HG02884 (cell line): Measurements from ENCODE around the gene UBR4.
"Not testable (repeated sequence)": the region's sequence is repeated elsewhere in the genome, so short reads cannot be mapped to it uniquely, and the experiment has no call there.

Experiments
- ATAC-seq: cut with Tn5 transposase; IDR thresholded peaks from one replicate; pipeline ENCODE4 v1.9.1; 2021; ENCODE audit warnings: mild to moderate bottlenecking, moderate library complexity; ENCODE audit not compliant: unreplicated experiment

The UBR4 gene

DNA sequence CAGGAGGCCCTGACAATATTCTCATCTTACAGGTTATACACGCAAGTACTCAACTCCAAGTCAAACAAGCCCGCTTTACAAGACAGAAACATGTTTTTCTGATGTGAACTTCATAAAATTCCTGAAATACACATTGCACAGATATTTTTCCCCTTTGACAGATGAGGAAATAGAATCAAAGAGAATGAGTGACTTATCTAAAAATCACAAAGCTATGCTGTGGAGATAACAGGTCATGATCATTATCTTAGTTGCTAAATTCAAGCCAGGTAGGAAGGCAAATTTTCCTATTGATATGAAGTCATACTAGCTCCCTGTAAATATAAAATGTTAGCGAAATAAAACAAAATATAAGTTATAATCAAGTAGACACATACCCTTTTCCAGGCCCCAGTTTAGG is 18.3 kb downstream of the UBR4 start:
- ATAC-seq, result no peak

GRCh38 chr1:19190468-19190867 is 19.6 kb downstream of the UBR4 start:
- no peak for ATAC-seq

DNA sequence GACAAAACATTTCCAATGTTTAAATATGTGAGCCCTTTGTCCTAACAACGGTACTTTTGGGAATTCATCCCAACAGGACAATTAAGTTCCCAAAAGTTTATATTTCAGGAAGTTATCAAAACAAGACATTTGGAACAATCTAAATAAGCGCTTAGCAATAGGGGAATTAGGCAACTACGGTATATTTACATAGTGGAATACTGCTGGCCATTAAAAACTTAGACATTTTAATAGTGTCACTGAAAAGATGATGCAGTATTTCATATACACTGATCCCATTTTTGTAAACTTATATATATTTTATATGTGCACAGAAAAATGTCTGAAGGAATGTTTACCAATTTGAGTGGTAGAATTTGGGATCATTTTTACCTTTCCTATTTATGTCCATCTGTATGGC is 20.8 kb downstream of the UBR4 start:
- ATAC-seq, result no peak

DNA sequence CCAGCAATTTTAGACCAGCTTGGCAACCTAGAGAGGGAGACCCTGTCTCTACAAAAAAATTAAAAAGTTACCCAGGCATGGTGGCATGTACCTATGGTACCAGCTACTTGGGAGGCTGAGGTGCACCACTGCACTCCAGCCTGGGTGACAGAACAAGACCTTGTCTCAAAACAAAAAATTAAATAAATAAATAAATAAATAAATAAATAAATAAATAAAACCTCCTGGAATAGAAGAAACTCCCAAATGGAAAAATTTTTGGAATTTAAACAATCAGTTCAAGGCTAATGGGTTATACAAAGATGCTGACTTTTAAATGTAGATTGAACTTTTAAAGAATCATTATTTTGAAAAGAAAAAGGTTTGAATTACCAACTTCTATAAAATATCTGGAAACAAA is 22.2 kb downstream of the UBR4 start:
- ATAC-seq, result no peak

DNA sequence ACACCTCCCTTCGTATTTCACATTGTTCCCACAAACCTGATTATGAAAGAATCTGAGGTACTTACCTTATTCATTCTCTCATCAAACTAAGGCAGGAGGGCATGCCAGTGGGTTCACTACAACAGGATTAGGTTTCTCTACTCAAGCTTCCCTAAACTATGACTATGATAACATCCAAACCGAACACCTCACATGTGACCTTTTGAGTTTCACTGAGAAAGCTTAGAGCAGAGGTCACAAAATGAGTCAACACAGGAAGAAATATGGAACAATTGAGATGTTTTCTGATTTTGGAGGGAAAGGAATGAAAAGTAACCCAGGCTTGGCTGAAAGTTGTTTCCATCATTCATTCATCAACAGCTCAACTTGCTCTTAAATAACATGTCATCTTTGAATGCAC is 24.1 kb downstream of the UBR4 start:
- no peak for ATAC-seq

DNA sequence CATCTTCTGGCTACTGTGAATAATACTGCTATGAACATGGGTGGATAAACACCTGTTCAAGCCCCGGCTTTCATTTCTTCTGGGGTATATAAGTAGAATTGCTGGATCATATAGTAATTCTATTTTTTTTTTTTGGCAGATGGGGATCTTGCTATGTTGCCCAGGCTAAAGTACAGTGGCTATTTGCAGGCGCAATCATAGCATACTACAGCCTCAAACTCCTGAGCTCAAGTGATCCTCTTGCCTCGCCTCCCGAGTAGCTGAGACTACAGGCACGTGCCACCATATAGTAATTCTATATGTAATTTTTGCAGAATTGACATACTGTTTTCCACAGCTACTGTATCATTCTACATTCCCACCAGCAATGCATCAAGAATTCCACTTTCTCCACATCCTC is 27.8 kb downstream of the UBR4 start:
- no peak for ATAC-seq

DNA sequence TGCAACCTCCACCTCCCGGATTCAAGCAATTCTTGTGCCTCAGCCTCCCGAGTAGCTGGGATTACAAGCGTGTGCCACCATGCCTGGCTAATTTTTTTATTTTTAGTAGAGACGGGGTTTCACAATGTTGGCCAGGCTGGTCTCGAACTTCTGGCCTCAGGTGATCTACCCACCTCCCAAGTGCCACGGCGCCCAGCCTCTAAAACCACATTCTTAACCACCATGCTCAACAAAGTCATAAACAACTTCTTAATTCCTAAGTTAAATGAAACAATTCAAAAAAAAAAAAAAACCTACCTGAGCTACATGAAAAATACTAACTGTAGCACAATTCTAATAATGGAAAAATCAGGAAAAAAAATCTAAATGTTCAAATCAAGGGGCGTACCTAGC is 29.8 kb downstream of the UBR4 start:
- ATAC-seq, result not testable (repeated sequence)

DNA sequence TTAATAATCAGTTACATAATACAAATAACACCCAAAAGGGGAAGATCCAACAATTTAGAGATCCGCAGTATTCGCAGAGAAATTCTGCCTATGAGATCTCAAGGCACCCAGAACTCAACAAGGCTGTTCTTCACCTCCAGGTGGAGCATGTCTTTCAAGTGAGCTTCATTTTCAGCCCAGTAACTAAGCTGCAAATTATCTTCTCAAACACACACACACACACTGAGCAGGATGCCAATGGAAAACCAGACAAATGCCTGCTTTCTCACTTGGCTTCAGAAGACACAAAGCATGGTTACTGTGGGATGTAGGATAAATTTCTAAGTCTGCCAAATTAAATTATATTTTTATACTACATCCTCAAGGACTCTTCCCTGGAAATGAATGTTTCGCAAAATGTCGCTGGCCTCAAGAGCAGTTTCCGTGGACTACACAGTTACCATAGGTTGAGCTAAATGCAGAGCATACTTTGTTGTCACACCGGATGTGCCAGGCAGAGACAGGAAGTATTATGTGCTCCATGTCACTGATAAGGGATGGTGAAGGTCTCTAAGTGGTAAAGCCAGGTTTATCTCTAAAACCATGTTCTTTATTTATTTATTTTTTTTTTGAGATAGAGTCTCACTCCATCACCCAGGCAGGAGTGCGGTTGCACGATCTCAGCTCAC is 30.3 kb downstream of the UBR4 start:
- no peak for ATAC-seq

GRCh38 chr1:19178734-19179398 is 31.2 kb downstream of the UBR4 start:
- ATAC-seq, result no peak

- no peak for ATAC-seq
These were observed 32.3 kb downstream of the UBR4 start for GRCh38 chr1:19177811-19178210.

- ATAC-seq, result no peak
These were observed 40.4 kb downstream of the UBR4 start for GRCh38 chr1:19169642-19170041.

- no peak for ATAC-seq
These were observed 42.9 kb downstream of the UBR4 start for GRCh38 chr1:19167140-19167539.

DNA sequence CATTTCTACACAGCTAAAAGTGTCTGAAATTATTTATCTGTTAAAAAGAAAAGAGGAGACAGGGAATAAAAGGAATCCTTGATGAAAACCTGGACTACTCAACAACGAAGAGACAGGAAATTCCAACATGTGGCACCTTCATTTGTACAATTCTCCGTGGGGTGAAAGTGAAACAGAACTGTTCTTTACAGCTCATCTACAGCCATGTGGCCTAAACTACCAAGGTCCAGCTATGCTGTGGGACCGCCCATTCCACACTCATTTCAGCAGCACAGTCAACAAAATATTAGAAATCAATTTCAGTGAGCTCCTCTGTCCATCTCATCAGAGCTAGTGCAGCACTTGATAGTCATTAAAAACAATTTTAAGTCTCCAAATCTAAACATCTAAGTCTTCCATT is 44.0 kb downstream of the UBR4 start:
- ATAC-seq, result no peak

DNA sequence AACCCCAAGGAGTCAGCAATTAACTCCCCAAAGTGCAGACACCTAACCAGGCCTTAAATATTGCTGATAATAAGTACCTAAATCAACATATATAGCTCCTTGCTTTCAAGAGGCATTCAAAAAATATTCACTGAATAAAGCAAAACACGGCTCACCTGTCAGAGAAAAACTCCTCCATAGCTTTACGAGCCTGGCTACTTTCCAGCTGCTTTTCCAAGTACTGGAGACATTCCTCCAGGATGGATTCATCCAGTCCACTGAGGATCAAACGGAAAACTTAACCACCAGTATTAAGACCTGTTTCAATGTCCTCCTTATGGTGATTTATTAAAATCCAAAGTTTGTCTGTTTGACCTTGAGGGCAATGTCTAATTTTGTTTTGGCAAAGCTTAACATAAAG is 44.6 kb downstream of the UBR4 start:
- ATAC-seq, result no peak

- ATAC-seq, result no peak
These were observed 45.6 kb downstream of the UBR4 start for GRCh38 chr1:19164274-19165015.

- no peak for ATAC-seq
These were observed 46.8 kb downstream of the UBR4 start for GRCh38 chr1:19163261-19163660.

GRCh38 chr1:19160831-19161230 is 49.2 kb downstream of the UBR4 start:
- ATAC-seq, result no peak

- ATAC-seq, result no peak
These were observed 52.4 kb downstream of the UBR4 start for GRCh38 chr1:19157653-19158052.

DNA sequence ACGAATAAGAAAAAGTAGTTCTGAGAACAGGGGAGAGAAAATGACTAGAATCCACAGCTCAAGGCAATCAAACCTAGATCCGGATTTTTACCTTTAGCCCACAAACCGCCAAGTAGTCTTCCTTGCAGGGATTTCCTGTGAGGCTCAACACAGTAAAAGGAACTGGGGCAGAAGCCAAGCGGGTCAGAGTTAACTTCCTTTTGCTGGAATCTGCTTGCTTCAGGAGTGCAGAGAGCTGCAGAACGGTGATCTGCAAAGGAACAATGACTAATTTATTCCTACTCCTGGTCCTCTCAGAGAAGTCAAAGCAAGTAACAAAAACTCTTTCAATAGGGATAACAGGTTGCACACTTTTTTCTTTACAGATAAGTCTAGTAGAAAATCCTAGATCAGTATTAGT is 53.4 kb downstream of the UBR4 start:
- ATAC-seq, result no peak

DNA sequence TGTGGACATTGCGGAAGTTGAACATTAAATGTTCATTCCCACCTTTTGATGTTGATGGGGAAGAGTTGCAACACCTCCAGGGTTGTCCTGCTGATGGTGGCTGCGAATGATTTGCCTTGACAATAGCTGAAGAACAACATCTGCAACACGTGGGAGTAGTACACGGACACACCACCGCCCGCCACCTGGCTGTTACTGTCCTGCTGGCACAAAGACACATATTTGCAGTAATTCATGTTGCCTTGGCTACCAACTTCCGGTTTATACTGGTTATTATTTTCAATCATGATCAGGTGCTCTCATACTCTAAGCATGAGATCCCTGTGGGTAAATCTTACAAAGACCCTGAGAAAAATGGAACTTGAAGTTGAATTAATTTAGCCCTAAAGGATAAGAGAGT is 55.2 kb downstream of the UBR4 start:
- ATAC-seq, result no peak

DNA sequence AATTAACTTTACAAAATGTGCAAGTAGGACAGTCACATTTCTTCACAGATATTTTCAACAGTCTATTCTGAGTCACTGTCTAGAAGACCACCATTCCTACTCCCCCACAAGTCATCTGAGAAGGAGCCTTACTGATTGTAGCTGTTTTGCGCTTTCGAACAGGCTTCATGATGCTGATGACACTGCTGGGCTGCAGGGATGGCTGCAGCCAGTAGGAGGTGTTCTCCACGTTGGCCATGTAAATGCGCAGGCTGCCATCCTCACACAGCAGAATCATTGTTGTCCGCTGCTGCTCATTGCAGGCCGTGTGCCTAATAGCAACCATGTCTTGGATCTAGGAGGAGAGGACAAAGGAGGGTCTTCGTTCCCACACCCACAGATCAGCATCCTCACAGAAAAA is 56.9 kb downstream of the UBR4 start:
- no peak for ATAC-seq

DNA sequence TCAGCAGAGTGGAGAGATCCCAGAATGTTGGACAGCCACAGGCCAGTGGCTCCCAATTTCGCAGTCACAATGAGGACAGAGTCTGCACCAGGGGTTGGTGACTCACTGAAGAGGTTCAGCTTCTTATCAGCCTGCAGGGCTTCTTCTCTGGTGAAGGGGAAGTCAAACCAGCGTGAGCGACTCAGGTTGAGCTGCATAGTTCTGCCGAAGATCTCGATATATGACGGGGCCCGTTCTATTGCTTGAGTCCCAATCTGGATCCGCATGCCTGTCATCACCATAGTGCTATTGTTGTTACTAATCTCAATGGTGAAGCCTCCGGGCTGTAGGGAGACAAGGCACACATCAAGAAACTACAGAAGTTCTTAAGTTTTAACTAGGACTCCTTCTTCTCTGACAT is 58.5 kb downstream of the UBR4 start:
- no peak for ATAC-seq
